ENCODE data around the gene AUTS2.

AUTS2 gene

DNA sequence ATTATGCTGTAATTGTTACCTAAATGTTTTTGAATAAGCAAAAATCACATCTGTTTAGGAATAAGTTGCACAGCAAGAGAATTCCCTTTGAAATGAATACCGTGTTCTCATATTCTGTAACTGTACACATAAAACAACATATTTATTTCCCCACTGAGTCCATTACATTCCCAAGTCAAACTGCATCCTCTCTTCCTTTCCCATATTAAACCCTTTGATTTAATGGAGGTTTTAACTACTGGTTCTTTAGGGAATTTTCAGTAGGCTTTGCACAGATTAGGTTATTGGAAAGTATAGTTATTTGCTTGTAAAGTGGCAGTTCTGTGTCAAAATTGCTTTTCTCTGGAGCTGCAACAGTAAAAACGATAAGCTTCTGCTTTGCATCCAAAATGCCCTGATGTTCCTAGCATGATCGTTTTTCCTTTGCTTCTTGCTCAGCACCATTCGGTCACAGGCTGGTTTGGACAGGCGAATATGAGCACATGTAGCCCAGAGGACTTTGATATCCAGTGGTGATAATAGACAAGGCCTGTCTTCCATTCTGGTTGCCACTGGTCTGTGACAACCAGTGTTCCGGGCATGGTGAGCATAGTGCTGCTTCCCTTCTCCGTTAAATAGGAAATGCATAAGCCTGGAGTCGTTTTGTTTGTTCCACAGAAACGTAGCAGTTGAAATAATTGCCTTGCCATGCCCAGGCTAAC is 696.1 kb downstream of the AUTS2 start:
- no peak for DNase-seq

DNA sequence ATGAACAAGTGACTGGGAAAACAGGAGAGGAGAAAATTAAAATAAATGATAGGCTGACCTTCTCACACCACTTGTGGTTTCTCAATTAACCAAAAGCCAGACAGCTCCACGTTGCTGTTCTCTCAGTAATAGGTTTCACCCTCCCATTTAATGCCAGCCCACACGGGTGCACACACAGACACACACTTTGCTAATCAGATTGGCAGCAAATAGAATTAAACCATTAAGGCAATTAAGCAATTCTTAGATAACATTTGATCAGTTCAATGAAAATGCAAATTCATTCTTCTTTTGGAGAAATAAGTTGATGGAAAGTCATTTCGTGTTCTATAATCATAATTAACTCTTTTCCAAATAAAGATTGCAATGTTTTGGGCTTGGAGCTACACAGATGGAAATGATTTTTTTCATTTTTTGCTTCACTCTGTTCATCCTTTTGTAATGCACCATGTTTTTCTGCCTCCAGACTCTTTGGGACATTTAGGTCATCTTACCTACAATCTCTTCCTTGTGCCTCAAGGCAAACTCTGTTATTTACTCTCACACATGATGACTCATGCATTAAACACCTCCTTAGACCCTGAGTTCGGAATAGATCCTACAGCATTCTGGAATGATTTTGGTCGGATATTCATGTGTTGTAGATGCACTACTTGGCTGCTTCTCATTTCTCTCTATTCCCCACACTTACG is 700.7 kb downstream of the AUTS2 start:
- no peak for DNase-seq

DNA sequence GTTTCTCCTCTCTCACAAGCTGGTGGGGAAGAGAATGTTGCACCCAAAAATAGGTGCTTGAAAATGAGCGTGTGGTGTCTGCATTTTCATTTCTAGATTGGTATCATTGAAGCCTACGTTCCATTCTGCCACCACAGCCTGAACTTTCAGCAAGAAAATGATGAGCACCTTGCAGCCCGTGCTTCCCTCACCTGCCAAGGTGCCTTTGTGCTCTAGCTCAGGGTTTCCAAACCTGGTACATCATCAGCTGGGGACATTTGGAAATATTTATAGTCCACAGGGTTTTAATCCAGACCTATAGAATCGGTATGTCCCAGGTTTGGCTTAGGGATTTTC is 701.2 kb downstream of the AUTS2 start:
- no peak for DNase-seq

DNA sequence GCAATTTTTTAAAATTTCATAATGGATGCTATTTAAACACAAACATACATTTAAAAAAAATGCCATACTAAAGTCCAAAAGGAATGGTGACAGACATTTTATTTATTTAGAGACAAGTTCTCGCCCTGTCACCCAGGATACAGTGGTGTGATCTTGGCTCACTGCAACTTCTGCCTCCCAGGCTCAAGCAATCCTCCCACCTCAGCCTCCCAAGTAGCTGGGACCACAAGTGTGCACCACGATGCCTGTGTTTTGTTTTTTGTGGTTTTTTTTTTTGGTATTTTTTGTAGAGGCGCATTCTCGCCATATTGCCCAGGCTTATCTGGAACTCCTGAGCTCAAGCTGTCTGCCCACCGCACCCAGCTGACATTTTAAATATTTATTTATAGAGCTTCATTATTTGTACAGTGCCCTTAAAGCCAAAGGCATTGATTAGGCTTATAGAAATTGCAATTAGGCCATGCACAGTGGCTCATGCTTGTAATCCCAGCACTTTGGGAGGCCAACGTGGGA is 703.5 kb downstream of the AUTS2 start:
- DNase-seq, result no peak

DNA sequence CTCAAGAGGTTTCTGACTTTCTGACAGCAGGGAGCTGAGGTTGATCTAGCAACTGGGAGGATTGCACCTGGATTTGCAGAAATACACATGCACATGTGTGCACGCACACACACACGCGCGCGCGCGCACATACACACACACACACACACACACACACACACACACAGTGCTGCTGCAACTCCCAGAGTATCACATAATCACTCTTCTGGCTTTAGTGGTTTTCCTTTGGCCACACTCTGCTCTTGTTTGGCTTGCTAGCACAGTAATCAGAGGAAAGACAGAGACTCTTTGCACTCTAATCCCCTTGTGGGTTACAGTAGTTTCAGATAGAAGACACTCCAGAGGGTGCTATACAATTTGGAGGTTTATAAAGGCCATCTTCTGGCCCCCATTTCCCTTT is 705.0 kb downstream of the AUTS2 start:
- no peak for DNase-seq

DNA sequence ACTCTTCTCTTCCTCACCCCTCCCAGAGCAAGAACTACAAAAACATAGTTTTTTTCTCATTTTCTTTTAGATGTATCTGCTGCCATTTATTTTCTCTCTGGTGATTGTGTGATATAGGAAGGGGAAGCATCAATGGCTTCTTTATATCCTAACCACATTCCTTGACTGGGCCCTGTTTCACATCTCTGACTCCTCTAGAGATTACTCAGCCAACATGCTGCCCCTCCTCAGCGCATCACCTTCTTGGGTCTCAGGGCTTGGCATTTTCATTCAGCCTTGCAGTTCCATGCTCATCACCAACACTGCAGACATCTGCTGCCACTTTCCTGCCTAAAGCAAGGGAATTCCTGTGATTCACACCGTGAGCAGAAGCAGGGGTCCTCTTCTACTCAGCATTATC is 705.5 kb downstream of the AUTS2 start:
- DNase-seq, result peak; percentile 5

DNA sequence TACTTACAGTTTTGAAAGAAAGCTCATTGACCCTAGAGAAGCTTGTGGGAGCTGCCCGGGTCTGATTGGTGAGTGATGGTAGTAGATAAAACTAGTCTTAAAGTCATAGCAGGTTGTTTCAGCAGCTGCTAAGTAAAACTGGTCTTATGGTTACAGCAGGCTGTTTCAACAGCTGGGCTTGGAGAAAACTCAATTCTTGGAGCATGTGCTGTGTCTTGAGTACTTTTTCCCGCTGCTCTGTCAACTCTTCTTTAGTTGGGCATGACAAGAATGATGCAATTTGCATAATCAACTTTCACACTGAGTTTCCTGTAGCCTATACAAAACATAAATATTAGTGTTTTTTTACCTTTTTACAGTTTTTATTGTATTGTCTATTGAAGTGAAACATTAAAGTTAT is 707.9 kb downstream of the AUTS2 start:
- no peak for DNase-seq

DNA sequence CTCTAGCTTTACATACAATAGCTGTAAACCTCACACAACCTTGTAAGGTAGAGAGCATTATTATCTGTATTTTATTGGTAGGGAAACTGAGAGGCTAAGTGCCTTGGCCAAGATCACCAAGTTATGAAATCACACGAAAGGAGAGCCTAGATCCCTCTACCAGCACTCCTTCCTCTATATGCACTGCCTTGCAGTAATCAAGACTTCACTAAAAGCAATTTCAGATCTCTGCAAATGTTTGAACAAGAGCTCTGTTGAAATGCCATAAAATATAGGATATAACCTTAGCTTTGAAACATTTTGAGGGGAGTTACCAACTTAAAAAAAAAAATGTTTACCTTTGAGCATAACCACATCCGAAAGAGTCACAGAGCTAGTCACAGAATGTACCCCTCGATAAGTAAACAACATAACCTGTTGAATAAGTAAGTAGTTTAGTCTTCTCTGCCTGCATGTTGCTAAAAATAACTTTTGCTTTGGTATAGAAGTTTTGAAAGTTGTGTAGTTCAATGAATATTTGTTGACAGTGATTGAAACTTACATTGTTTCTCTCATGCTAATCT is 709.4 kb downstream of the AUTS2 start:
- no peak for DNase-seq

DNA sequence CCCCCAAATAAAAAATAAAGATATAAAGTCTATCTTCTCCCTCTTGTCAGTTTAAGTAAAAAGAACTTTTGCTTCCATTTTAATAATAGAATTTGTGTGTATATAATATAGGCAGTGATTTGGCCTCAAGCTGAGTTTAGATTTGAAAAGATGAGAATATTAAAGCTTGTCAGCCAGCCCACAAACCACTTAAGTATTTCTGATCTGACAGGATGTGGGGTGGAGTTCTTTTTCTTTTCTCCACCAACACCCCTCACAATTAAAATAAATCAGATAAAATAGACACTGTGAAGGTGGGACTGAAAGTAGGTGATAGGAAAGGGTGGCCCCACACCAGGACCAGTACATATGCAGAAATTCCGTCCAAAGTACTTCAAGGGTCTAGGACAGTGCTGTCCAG is 714.1 kb downstream of the AUTS2 start:
- no peak for DNase-seq

DNA sequence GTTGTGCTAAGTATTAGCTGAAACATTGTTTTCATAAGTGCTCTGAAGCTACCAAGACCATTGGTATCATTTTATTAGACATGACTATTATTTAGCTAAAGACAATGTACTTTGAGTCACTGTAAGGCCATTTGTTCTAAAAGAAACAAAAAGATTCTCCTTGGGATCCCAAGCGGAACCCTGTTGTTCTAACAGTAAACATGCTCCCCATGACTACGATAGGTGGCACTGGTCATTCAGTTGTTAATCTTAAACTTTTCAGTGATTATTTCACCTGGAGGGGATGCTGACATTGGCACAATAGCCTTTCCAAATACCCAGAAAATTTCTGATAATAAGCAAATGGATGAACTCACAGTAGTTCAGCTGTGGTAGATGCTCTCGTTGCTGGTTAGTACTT is 715.0 kb downstream of the AUTS2 start:
- DNase-seq, result no peak

DNA sequence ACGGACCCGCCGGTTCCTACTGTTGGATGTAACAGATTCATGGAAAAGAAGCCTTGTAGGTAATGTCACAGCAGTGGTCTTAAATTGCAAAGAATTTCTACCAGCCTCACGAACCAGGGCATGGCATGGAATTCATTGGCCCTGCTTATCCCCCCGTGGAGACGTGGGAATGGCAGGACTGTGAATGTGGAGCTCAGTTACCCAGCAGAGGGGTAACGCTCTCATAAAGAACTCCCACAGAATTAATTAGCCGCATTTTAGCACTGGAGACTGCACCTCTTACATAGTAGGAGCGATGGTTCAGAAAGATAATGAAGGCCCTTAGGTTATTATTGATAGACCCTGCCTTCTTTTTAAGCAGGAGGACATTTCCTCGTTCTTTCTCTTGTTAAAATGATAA is 715.4 kb downstream of the AUTS2 start:
- DNase-seq, result no peak

DNA sequence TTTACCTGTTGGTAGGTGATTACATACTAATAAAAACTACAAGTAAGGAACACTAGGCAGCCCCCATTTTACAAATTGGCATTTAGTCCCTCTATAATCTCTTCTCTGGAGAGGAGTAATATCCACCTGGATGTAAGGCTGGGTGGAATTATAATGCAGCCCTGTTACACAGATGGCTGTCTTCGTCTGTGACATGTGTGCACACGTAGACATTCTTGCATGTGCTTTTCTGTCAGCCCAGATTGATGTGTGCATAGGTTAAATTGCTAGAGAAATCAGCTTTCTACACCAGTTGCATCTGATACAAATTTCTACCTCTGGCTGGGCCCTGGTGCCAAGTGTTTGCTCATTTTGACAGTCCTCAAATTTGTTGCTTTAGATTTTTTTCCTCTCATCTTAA is 715.9 kb downstream of the AUTS2 start:
- no peak for DNase-seq

DNA sequence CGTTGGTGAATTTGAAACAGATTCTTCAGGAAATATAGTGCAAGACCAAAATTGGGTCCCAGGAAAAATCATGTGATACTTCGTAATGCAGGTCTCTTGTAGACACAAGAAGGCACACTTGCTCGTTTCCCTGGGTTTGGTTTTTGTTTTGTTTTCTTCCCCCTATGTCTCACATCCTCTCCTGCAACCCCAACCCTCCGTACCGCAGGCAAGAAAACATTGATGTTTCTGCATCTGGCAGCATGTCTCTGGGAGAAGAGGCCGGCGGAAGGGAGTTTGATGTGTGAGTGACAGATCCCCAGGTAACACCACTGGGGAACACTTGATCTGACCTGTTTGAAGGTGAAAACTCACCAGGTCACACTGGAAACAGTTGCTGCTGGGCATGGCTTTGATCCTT is 718.5 kb downstream of the AUTS2 start:
- DNase-seq, result no peak

DNA sequence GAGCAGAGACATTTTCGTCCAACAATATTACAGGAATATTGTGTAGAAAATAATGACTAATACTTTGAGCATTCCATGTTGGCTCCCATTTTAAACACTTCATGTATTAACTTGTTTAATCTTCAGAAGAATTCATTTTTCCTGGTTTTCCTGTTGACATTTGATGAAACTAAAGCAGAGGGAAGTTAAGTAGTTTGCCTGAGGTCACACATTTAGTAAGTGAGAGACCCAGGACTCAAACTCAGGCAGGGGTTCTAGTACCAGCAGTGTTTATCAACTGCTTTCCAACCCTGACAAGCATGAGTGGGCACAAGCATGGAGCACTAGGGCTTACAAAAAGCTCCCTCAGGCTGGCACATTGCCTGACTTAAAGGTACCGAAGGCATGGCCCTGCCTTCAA is 719.1 kb downstream of the AUTS2 start:
- DNase-seq, result peak; percentile 48

DNA sequence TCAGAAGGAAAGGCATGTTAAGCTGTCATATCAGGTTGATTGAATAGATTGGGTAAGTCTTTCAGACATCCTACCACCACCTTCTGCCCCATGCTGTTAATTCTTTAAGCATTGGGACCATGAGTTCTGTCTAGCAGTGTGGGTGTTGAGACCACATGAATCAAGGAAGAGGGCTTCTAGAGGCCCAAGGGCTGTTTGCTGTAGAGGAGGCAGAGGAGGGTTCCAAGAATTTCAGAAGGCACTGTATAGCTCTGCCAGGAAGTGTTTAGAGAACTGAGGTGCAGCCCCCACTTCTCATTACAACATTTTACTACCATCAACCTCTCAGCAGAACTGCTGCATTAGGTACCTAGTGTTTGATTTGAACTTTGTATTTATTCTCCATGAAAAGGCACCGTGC is 720.2 kb downstream of the AUTS2 start:
- DNase-seq, result no peak

DNA sequence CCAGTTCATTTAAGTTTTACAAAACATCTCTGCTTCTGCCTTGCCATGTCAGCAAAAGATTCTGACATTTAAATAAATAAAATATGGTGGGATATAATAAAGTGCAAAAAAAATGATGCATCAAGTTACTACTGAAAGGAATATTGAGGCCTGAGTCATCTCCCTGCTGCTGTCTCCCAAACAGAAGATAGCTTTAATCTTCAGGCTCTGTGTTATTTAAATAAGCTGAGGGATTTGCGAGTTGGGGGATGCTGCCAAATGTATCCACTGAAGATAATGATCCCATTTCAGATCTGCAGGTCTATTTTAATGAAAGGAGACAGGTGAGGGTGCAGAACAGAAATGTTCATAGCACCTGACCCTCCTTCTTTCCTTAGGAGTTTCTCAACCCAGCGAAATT is 720.8 kb downstream of the AUTS2 start:
- peak; percentile 16 for DNase-seq

DNA sequence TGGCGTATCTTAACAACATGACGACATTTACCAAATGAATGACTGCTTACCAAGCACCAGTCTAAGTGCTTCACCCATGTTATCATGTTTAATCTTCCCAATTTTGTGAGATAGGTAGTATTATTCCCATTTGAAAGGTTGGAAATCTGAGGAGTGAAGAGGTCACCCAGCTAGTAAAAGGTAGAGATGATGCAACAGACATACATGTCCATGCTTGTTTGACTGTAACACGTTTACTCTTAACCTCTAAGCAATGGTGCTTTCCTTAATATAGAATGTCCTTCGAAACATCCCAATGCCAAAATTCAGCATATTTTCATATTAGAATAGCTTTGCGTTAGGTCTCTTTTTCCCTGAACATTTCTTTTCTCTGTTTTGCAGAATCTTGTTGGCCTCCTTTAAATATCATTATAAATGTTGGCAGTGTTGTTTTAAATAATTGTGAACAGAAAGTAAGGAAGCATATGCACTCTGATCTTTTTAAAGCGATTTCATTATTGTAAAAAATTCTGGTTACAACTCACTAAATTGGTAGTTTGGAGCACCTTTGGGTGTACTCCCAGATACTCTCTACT is 722.8 kb downstream of the AUTS2 start:
- no peak for DNase-seq

DNA sequence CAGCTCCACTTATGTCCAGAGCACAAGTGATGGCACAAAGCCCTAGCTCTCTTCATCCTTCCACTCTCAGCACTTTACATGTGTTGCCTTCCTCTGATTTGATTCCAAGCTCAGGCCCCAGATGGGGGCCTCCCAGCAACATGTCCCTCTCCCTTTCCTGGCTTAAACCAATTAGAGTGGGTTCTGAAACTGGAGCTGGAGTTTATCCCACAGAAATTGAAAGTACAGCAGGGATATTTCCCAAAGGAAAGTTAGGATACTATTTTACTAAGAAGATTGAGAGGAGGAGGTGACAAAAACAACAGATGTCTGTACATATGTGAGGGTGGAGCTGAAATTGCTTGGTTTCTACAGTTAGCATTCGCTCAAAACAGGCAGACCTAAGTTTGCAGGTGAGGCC is 724.6 kb downstream of the AUTS2 start:
- no peak for DNase-seq

DNA sequence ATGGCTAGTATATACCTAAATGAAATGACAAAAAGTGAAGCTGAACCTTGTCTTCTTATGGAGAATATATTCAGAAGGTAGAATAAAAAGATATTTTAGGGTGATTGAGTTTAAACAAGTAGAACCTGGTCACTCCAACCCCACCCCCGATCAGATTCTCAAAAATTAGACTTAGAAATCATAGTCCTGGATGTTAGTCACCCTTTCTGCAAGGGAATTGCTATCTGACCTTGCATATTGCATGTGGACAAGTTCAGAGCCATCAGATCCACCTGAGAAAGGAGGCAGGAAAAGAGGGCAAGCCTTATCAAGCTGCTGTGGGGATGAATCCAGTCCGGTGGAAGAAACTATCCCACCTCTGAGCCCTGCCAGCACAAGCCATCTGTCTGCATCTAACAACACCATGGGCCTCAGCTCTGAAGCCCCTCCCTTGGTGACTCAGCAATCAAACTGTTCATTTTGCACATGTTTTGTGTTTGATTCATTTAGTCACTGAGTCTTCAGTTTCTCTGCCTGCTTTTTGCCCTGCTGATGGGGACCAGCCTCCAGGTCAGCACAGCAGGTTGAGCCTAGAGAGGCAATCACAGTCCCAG is 727.3 kb downstream of the AUTS2 start:
- peak; percentile 87 for DNase-seq

DNA sequence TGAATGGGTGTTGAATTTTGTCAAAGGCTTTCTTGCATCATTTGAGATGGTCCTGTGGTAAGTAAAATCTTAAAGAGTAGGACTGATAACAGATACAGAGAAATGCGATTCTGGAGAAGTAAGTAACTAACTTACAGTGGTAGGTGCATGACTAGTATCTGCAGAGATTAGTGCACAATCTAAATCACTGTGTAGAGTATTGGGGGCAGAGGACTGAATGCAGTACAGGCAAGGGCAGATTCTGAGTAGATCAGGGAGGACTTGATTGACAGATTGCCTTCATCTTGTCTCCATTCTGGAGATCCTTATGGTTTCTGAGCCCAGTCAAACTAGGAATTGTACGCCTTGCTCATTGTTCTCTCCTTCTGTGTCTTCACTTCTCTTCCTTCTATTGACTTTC is 736.0 kb downstream of the AUTS2 start:
- no peak for DNase-seq

DNA sequence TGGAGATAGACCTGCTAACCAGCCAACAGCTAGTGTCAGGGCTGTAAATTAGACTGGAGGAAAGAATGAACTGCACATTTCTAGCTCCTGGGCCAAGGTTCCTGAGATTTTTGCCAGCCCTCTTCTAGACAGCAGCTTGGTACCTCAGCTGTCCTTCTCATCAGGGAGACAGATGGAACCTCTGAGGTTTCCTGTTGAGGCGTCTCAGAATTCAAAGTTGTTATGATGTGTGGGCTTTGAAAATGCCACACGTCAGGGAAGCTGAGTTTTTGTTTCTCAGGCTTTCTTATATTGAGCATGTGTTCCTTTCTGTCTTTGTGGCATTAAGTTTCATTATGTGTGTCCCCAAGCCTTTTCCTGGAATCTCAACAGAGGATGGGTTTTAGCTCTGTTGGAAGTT is 736.6 kb downstream of the AUTS2 start:
- no peak for DNase-seq

DNA sequence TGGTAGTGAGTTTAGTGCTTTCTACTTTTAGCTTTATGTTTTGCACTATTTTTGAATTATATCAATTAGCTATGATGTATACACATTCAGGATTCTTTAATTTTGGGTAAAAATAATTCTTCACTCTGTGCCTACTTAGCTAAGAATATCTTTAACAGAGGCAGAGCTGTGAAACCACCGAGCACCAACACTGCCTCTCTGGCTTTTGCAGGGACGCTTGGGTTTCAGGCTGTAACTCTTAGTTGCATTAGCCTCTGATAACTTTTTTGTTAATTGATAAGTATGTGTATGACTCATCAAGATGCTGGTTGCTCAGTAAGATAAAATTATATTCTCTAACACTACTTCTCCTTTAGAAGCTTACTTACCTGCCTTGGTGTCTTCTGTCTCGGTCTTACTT is 738.3 kb downstream of the AUTS2 start:
- no peak for DNase-seq

DNA sequence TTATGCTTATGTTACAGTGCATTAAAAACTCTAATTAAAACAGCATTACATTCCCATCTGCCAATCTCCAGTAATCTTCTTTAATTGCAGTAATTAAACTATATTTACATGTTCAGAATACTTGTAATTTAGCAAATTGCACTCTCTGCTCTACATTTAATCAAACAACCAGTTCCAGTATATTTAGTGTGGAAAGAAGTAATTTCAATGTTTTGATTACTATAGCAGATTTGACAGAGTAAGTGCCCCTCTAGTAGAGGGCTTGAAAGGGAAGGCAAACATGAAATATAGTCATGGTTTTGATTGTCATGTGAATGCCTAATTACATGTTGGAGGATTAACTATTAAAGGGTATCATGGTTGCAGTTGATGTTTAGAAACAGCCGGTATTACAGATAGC is 739.7 kb downstream of the AUTS2 start:
- no peak for DNase-seq

DNA sequence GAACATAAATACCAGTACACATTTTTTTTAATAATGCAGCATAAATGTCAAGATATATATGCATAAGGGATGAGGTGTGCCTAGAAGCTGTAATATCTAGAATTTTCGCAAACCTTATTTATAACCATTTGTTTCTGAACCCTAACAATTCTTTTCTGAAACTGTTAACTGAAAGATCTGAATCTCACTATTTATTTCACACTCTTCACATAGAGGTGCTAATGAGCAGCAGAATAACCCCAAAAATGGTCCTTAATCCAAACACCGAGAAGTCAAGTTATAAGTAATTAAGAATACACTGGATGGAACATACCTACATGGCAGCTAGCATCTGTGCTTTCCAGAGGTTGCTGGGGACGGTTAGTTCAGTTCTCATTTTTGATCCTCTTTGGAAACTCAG is 742.0 kb downstream of the AUTS2 start:
- no peak for DNase-seq

Data from fibroblast of skin of right biceps (primary cell).